GM19193 (cell line): Measurements from ENCODE around the gene ZCCHC18.
"Not testable (repeated sequence)": the region's sequence is repeated elsewhere in the genome, so short reads cannot be mapped to it uniquely, and the experiment has no call there.

Experiments
- POLR2A ChIP-seq: IDR thresholded peaks from 4 replicates; pipeline ENCODE4 v1.6.1; 2011; ENCODE audit not compliant: insufficient read depth, insufficient read length; ENCODE audit errors: extremely low read depth

Gene ZCCHC18

DNA sequence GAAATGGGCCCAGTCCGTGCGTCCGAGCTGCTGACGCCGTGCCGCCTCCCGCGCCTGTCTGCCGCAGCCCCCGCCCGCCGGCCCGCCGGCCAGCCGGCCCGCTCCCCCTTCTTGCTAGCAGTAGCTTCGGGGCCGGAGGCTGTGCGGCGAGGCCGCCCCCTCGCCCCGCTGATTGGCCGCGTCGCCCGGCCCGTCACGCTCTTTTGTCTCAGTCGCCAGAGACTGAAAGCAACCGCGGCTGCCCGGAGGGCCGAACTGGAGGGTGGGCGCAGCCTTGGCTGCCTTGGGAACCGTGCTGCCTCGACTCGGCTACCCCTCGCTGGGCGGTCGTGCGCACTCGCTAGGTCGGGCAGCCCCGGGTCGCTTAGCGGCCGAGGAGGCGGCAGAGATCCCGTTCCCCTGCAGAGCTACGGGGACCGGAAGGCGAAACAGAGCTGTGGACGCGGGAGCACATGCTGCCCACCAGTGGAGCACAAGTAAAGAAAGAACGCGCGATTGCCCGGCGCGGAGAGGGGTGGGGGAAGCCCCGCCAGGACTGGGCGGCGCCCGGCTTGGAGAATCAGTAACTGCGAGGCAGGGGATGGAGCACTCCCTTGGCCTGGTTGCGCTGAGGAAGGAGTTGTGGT lies at the start of gene ZCCHC18:
ZCCHC18 (plus strand) TSS at position 198 of the 626 bp plus-strand sequence. CDS start 1,589 bp downstream, outside the sequence.
- peak; percentile 53 for TF ChIP-seq POLR2A

DNA sequence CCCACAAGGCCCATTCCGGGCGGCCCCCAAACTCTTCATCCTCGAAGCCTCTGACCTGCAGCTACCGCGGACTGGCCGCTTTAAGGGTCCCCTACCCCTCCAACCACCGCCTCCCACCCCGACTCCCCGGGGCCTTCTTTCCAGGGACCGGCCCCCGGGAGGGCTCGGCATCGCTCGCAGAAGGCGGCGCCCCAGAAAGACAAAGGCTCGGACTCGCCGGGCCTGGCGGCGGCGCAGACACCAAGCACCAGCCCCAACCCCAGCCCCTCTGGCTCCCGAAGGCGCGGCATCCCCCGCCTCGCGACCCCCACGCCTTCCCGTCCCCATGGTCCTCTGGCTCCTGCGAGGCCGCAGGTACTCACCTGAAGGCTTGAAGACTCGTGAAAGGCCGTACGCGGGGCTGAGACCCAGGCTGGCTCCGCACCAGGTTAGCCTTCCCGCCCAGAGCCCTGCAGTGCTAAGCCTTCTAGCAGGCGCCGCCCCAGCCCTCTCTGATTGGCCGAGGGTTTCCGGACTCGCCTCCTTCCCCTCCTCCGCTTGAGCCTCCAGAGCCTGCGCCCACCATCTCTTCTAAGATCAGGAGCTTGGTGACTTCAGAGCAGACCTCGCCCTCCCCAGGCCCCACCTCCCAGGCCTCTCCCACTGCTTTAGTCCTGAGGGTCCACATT lies 36.4 kb upstream of the ZCCHC18 start, which contains the start of gene TMSB15C:
TMSB15C (minus strand) TSS at position 459 of the 668 bp plus-strand sequence.
- not testable (repeated sequence) for TF ChIP-seq POLR2A

DNA sequence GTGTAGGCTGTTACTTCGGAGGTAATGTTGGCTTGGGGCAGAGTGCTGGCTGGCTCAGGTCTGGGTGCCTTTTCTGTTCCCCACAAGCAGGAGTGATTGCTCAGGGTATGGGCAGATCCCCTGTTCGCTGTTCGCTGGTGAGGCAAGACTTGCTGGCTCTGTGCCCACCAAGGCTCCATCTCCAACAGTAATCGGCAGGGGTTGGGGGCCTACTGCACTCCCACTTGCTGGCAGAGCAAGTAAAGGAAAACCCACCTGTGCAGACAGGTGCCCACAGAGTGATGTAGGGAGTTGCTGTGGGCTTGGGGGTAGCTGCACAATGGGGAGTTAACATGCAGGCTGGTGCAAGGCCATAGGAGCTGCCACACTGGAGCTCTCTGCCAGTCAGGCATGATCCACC lies 28.3 kb upstream of the ZCCHC18 start:
- no peak for TF ChIP-seq POLR2A

DNA sequence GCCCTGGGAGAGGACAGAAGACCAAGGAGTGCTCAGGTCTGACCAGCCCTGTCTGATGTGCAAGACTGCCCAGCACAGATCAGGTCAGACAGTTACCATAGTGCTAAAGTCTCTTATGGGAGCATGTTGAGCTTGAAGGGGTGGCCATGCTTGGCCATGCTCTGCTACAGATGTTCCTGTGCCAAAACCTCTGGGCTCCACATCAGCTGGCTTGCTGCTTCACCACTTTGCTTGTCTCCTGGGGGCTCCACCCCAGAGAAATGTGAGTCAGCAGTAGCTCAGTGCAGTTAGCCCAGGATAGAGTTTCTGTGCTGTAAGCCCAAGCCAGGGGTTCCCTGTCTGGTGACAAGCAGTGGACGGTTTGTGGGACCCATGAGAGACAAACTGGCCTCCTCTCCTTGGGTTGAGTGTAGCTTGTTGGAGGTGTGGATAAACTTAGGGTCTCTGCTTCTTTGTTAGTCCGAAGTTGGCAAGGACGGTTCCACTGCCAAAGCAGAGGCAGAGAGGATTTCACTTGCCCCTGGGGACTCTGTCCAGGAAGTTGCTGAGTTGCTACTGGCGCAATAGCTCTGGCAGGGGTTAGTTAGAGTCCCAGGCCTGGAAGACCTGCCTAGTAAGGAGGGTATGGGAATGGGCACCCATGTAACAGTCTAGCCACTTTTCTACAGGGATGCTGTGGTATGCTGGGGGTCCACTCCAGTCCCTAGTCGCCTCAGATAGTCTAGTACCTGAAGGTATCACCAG lies 27.6 kb upstream of the ZCCHC18 start:
- no peak for TF ChIP-seq POLR2A

DNA sequence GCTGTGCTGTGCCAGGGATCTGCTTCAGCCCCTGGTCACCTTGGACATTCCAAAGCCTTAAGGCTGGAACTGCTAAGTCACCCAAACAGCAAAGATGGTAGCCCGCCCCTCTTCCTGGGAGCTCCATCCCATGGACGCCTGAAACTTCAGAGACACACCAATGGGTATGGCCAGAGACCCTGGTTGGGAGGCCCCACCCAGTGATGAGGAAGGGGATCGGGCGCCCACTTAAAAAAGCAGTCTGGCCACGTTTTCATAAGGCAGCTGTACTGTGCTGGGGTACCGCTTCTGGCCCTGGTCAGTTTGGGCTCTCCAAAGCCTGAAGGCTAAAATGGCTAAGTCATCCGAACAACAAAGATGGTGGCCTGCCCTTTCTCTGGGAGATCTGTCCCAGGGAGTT lies 26.8 kb upstream of the ZCCHC18 start:
- TF ChIP-seq POLR2A: no peak

DNA sequence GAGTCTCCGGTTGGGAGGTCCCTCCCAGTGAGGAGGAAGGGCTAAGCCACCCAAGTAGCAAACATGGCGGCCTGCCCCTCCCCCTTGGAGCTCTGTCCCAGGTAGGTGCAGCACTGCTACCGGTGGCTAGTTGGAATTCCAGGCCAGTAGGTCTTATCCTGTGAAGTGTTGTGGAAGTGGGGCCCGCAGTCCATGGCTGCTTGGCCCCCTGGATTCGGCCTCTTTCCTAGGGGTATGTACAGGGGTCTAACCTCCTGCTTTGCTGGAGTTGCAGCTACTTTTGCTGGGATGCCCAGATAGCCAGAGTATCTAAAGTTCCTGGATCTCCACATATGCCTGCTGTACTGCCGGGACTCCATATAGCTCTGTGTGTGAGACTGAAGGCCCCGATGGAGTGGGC lies 26.4 kb upstream of the ZCCHC18 start:
- no peak for TF ChIP-seq POLR2A

DNA sequence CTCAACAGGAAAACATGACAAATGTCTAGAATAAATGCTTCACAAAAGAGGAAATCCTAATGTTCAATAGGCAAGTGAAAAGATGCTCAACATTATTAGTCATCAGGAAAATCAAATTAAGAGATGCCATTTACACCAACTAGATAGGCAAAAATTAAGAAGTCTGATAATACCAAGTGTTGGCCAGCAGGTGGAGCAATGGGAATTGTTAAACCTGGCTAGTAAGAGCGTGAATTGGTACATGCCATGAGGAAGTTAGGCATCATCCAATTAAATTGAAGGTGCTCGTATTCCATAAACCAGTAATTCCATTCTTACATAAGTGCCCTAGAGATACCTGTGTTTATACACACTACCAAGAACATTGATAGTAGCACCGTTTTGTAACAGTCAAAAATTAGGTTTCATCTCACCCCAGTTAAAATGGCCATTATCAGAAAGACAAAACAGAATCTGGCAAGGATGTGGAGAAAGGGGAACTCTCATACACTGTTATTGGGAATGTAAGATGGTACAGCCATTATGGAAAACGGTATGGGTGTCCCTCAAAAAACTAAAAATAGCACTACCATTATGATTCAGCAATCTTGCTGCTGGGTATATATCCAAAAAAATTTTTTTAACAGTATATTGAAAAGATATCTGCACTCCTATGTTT lies 14.0 kb upstream of the ZCCHC18 start:
- TF ChIP-seq POLR2A: no peak

DNA sequence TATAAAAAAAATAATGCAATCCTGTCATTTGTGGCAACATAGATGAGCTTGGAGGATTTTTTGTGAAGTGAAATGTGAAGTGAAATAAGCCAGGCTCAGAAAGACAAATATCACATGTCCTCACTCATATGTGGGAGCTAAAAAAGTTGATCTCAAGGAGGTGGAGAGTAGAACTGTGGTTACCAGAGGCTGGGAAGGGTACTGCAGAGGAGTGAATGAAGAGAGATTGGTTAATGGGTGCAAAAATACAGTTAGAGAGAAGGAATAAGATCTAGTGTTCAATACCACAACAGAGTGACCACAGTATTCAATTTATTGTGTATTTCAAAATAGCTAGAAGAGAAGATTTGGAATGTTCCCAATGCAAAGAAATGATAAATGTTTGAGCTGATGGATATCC lies 13.4 kb upstream of the ZCCHC18 start:
- TF ChIP-seq POLR2A: no peak

DNA sequence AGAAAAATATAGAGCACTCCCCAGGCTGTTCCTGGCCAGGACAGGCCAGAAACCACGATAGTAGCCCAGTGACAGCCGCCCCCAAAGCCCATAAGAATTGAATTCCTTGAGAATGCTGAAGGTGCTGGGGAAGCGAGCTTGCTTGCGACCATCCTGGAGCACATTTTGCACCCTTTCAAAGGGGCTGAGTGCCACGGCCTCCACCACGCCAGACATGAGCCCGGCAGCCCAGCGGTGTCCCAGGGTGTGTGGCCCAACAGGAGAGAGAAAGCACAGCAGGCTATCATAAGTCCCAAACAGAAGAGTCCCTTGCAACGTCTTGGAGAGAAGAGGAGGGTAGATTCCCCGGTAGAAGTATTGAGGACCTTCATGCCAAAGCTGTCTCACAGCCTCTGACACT lies 7.6 kb upstream of the ZCCHC18 start:
- no peak for TF ChIP-seq POLR2A

DNA sequence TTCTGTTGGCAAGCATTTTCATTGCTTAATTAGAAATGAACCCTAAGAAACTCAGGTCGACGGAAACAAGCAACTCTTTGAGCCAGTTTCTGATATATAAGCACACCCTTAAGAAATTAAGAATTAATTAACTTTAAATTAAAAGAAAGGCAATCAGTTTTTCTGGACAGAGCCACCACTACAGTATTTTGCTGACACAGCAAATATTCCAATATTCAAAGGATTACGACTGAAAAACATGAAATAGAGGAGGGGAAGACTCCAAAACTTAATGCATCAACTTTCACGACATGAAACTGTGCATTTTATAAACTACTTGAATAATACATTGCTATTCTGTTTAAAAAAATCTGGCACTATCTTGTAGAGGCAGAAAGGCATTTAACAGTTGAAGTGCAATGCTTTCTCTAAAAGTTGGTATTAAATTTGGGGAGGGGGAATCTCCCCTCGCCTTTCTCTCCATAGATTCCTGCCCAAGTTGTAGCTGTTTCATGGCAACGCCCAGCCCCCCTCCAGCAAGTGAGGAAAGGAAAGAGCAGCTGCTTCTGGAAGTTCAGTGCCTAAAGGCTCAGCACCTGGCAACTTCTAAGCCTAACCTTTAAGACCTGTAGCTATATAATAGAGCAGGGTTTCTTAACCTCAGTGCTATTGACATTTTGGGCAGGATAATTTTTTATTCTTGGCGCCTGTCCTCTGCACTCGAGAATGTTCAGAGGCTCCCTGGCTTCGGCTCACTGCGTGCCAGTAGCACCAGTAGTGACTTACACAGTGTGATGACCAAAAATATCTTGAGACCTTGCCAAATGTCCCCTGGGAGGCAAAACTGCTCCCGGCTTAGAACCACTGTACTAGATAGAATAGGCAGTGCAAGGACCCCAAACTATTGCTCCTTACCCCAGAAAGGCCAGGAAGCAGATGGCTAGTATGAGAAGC lies 6.7 kb upstream of the ZCCHC18 start:
- TF ChIP-seq POLR2A: no peak

DNA sequence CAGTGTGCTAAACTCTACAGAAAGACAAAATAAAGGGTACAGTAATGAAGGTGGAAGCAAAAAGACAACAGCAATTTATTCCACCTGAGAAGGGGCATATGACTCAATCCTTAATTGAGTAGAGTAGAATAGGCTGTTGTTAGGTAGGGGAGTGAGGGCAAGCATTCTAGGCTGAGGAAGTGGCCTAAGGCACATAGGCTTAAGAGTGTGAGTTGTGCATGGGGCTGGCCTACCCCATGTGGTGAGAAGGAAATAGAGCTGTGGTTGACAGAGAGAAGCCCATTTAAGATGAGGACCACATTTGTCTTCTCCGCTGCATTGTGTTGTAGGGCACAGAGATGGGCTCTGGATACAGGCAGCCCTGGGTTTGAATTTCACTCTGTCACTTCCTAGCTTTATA lies 3.4 kb upstream of the ZCCHC18 start:
- TF ChIP-seq POLR2A: no peak

DNA sequence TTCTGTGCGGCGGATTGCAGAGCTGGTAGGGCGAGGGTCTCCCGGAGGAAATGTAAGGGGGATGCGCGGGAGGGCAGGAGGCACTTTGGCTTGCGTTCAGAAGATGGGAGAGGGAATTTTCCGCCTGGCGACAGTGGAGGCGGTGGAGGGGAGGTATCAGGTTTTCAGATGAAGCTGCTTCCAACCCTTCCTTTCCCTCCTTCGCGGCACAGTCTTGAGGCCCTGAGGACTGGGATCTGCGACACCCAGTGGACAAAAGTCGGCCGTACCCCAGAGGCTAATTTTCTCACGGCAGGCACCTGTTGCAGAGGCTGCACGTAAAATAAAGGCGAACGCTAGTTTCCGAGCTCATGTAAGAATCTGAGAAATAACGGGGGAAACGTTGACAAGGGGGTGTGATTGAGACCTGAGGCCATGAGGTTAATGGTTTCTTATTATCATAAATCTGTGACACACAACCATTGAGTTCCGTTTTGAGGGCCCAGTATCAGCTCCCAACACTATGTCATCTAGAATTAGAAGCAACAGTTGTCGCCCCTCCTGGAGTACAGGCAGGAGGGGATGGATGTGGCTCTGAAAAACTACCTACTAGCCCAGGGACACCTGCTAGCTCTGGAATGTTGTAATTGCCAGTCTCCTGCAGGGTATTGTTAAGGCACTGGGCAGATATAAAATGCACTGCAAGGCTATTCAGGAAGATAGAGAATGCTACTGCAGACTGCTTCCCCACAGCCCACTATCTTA lies 1.1 kb downstream of the ZCCHC18 start:
- no peak for TF ChIP-seq POLR2A

DNA sequence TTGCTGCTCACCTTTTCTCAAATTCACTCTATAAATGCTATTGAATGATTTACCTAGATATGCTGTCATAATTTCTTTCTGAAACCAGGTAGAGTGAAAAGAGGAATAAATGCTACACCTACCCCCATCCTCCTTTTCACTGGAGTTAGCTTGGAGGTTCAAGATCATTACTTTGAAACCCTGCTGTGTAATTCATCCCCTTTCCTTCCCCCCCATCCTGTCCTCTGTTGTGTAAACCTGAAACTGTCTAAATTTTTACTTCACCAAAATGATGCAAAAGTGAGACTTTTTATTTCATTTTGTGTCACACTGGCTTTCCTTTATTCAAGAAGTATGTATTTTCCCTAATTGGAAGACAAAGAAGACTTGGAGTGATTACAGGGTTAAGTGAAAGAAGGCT lies 5.4 kb downstream of the ZCCHC18 start:
- no peak for TF ChIP-seq POLR2A
